HL-60 (cell line): ENCODE measurements around the gene RELN.

Experiments used
- DNase-seq, 2 experiments: peaks; one replicate each; pipeline ENCODE4 v3.0.0-alpha.2; 2010 to 2020; ENCODE audit warnings: low read depth in 1 of 2, low spot score in 1 of 2
- H3K27ac ChIP-seq: fragments of 250-450 bp; sonication (Bioruptor Pico); replicated peaks from 2 replicates; pipeline ENCODE4 v1.5.1; 2020; ENCODE audit warnings: mild to moderate bottlenecking, moderate library complexity
- H3K27me3 ChIP-seq: fragments of 250-450 bp; sonication (Bioruptor Pico); 2 replicates; pipeline ENCODE4 v1.5.1; 2021; ENCODE audit warnings: mild to moderate bottlenecking, moderate library complexity; ENCODE audit not compliant: insufficient read depth, poor library complexity, severe bottlenecking
- H3K4me3 ChIP-seq: replicated peaks from 2 replicates; pipeline ENCODE4 v1.5.1; 2011; ENCODE audit warnings: mild to moderate bottlenecking, control low read depth, low read length; ENCODE audit not compliant: insufficient read depth
- CTCF ChIP-seq: IDR thresholded peaks from one replicate; pipeline ENCODE4 v1.5.1; 2011; ENCODE audit warnings: low read length, control low read depth, inconsistent platforms; ENCODE audit not compliant: insufficient read depth
- GABPA ChIP-seq: IDR thresholded peaks from 2 replicates; pipeline ENCODE4 v1.6.1; 2012; ENCODE audit warnings: low read depth
- POLR2AphosphoS5 ChIP-seq: IDR thresholded peaks from 2 replicates; pipeline ENCODE4 v1.6.1; 2012; ENCODE audit warnings: low read depth
- REST ChIP-seq: IDR thresholded peaks from 2 replicates; pipeline ENCODE4 v1.6.1; 2012; ENCODE audit warnings: low read depth; ENCODE audit not compliant: insufficient replicate concordance
- SPI1 ChIP-seq: IDR thresholded peaks from 2 replicates; pipeline ENCODE4 v1.6.1; 2012; ENCODE audit warnings: low read depth, mild to moderate bottlenecking, borderline replicate concordance

RELN gene

GRCh38 chr7:103811997-103812396 lies 177.5 kb downstream of the RELN start:
- TF ChIP-seq REST (no peak), GABPA (no peak), CTCF (no peak)
- Histone ChIP-seq H3K27me3 (no peaks in the 10 kb centered on the region), H3K4me3 (no peak overlapping the region), H3K27ac (no peak overlapping the region)
- no peak for DNase-seq

- no peak for TF ChIP-seq GABPA
- TF ChIP-seq CTCF: no peak
- no peak for TF ChIP-seq REST
- TF ChIP-seq SPI1: no peak
- TF ChIP-seq POLR2AphosphoS5: no peak
- no peak overlapping the region for H3K4me3 ChIP-seq
- no peak for DNase-seq
- H3K27ac ChIP-seq: no peak overlapping the region
- no peaks in the 10 kb centered on the region for H3K27me3 ChIP-seq
Measured at GRCh38 chr7:103811290-103811689, 178.2 kb downstream of the RELN start.

GRCh38 chr7:103810112-103810744 lies 179.2 kb downstream of the RELN start:
- Histone ChIP-seq H3K27ac (no peak overlapping the region), H3K4me3 (no peak overlapping the region), H3K27me3 (no peaks in the 10 kb centered on the region)
- DNase-seq: no peak
- no peak for TF ChIP-seq CTCF
- no peak for TF ChIP-seq REST
